ENCODE measurements around the gene GPR158.

DNA sequence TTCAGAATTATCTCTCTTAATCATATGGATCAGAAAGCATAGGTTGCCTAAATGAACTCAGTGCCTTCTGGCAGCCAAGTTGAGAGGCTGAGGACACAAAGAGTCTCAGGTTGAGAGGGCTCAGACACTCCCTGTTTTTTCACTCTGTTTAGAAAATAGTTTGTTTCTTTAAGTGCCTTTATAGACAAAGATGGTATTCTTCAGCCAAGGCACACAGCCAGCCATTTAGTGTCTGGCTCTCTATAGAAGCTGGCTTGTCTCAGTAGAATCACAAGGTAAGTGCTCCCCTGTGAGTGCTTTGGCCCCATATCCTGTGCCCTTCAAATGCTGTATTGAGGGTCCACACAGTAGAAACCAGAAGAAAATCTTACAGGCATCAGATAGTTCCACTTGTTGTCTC is 3.6 kb downstream of the GPR158 start:
- TF ChIP-seq, protein P1, sequence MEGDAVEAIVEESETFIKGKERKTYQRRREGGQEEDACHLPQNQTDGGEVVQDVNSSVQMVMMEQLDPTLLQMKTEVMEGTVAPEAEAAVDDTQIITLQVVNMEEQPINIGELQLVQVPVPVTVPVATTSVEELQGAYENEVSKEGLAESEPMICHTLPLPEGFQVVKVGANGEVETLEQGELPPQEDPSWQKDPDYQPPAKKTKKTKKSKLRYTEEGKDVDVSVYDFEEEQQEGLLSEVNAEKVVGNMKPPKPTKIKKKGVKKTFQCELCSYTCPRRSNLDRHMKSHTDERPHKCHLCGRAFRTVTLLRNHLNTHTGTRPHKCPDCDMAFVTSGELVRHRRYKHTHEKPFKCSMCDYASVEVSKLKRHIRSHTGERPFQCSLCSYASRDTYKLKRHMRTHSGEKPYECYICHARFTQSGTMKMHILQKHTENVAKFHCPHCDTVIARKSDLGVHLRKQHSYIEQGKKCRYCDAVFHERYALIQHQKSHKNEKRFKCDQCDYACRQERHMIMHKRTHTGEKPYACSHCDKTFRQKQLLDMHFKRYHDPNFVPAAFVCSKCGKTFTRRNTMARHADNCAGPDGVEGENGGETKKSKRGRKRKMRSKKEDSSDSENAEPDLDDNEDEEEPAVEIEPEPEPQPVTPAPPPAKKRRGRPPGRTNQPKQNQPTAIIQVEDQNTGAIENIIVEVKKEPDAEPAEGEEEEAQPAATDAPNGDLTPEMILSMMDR (IDR thresholded peaks at IDR 0.05) = no peak
- TF ChIP-seq POLR2AphosphoS5 (IDR thresholded peaks at IDR 0.05) = no peak
- TF ChIP-seq POLR2A (IDR thresholded peaks at IDR 0.05) = no peak
- TF ChIP-seq EP300 (IDR thresholded peaks at IDR 0.05) = no peak
